ENCODE data around the gene NCK2. TPM values are rescaled to one million over a fixed set of nuclear protein-coding genes. Genes with fewer than 3 reads are reported as not detected.

NCK2 gene
- total and polyA plus RNA-seq, 2 of the 13 experiments (the other 11 are each of a cell fraction or from before 2014, with no cell fraction given): 14.8 to 23.5 TPM

- WGBS (ENCODE audit: low lambda C conversion rate): 17% methylated on average over 8 of the region's 8 CpGs
- H3K27me3 ChIP-seq (ENCODE audit: control insufficient read depth in 1 of 2, insufficient read depth in 2 of 2, low read length in 2 of 2): peaks cover 1 to 31% of the 10 kb centered on the region in 2 experiments; a peak in 4 of 5 replicates
- ChIA-PET CTCF (ENCODE audit: low intra/inter-chr PET ratio, low total read pairs) (no interaction called here), POLR2A (no interaction called here)
- in situ Hi-C loops (cut with HindIII; ENCODE audit: extremely low pct_ligation_motif_present, low pct_unique_long_range_greater_than_20kb): no loop called here
- FAIRE-seq: no peak
- no peak for DNase-seq (ENCODE audit: low spot score)
- ATAC-seq: no peak
- intact Hi-C loops (cut with micrococcal nuclease; ENCODE audit: unreplicated experiment): no loop called here
- H3K79me2 ChIP-seq (ENCODE audit: insufficient read depth, low read length): no peaks in the 10 kb centered on the region
- H3K9me3 ChIP-seq (ENCODE audit: low read length): no peaks in the 10 kb centered on the region
- no peak overlapping the region for H2AFZ ChIP-seq (ENCODE audit: low read length)
- H3K27ac ChIP-seq (ENCODE audit: extremely low read length, insufficient read depth, low read length): no peak overlapping the region
- H3K36me3 ChIP-seq (replicated peaks in 1 of 2; ENCODE audit: control insufficient read depth in 1 of 2, insufficient read depth in 2 of 2, low read length in 2 of 2): no peaks in the 10 kb centered on the region
- H3K4me3 ChIP-seq (replicated peaks in 1 of 3; ENCODE audit: insufficient read depth in 1 of 3, low read depth in 2 of 3, low read length in 3 of 3): no peak overlapping the region
- H4K20me1 ChIP-seq (ENCODE audit: insufficient read depth, low read length): no peaks in the 10 kb centered on the region
- no TSS peak for BruUV-seq (replicated peaks)
- no peaks in the 10 kb centered on the region for H3K4me1 ChIP-seq (ENCODE audit: insufficient read depth, low read length)
- H3K9ac ChIP-seq (ENCODE audit: insufficient read depth, low read depth, low read length): no peak overlapping the region
- H3K4me2 ChIP-seq (ENCODE audit: low read depth, low read length): no peak overlapping the region
- TF ChIP-seq ZUFSP (CRISPR knock-in tag; IDR thresholded peaks at IDR 0.05; ENCODE audit: borderline replicate concordance) (no peak), ZBTB3 (CRISPR knock-in tag; IDR thresholded peaks at IDR 0.05; ENCODE audit: borderline replicate concordance, low read depth) (no peak), ZFP62 (CRISPR knock-in tag; IDR thresholded peaks at IDR 0.05) (no peak), ZNF484 (CRISPR knock-in tag; IDR thresholded peaks at IDR 0.05; ENCODE audit: borderline replicate concordance, low read depth) (no peak), BRCA1 (CRISPR knock-in tag; IDR thresholded peaks at IDR 0.05) (no peak), TAF1 (CRISPR knock-in tag; IDR thresholded peaks at IDR 0.05) (no peak), SNRNP70 (IDR thresholded peaks at IDR 0.05; ENCODE audit: low read depth, low read length) (no peak), ZNF609 (CRISPR knock-in tag; IDR thresholded peaks at IDR 0.05; ENCODE audit: borderline replicate concordance) (no peak), PRMT3 (CRISPR knock-in tag; IDR thresholded peaks at IDR 0.05; ENCODE audit: borderline replicate concordance, low read depth) (no peak), ZKSCAN5 (CRISPR knock-in tag; IDR thresholded peaks at IDR 0.05) (no peak), ZNF446 (CRISPR knock-in tag; IDR thresholded peaks at IDR 0.05) (no peak), MXI1 (IDR thresholded peaks at IDR 0.05; ENCODE audit: borderline replicate concordance, low read depth, low read length) (no peak), HOXD1 (CRISPR knock-in tag; IDR thresholded peaks at IDR 0.05) (no peak), PCBP2 (optimal IDR thresholded peaks at IDR 0.05; ENCODE audit: low read depth, low read length, poor library complexity, severe bottlenecking) (no peak)
- TF ChIP-seq, protein P1, sequence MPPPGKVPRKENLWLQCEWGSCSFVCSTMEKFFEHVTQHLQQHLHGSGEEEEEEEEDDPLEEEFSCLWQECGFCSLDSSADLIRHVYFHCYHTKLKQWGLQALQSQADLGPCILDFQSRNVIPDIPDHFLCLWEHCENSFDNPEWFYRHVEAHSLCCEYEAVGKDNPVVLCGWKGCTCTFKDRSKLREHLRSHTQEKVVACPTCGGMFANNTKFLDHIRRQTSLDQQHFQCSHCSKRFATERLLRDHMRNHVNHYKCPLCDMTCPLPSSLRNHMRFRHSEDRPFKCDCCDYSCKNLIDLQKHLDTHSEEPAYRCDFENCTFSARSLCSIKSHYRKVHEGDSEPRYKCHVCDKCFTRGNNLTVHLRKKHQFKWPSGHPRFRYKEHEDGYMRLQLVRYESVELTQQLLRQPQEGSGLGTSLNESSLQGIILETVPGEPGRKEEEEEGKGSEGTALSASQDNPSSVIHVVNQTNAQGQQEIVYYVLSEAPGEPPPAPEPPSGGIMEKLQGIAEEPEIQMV (CRISPR knock-in tag; IDR thresholded peaks at IDR 0.05; ENCODE audit: low read depth): no peak
- TF ChIP-seq, protein P2, sequence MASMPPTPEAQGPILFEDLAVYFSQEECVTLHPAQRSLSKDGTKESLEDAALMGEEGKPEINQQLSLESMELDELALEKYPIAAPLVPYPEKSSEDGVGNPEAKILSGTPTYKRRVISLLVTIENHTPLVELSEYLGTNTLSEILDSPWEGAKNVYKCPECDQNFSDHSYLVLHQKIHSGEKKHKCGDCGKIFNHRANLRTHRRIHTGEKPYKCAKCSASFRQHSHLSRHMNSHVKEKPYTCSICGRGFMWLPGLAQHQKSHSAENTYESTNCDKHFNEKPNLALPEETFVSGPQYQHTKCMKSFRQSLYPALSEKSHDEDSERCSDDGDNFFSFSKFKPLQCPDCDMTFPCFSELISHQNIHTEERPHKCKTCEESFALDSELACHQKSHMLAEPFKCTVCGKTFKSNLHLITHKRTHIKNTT (CRISPR knock-in tag; IDR thresholded peaks at IDR 0.05): no peak
These were observed 25.7 kb upstream of the NCK2 start for GRCh38 chr2:105718846-105719481.

Measured in HepG2 (cell line).